Adrenal gland (tissue), 12 donors: ENCODE data around the gene CCT6A. TPM values are rescaled to one million over a fixed set of nuclear protein-coding genes. Genes with fewer than 3 reads are reported as not detected.
"Not testable (repeated sequence)": the region's sequence is repeated elsewhere in the genome, so short reads cannot be mapped to it uniquely, and the experiment has no call there.

Experiments
- DNase-seq, 7 donors: peaks; one replicate each; pipeline ENCODE4 v3.0.0-alpha.2; 2019 to 2020
- H3K27ac ChIP-seq, 5 donors: fragments of 200-600 bp; sonication (generic) in 4 of 5; 1 replicate in 3 of 5; 2 replicates in 2 of 5; pipeline versions ENCODE4 v1.5.1 to v1.8.0; 2016 to 2020; ENCODE audit warnings: mild to moderate bottlenecking in 1 of 5
- H3K27me3 ChIP-seq: fragments of 200-600 bp; 2 replicates; pipeline ENCODE4 v1.8.0; 2021
- H3K36me3 ChIP-seq, 2 donors: fragments of 200-600 bp; replicated peaks in 1 of 2; 1 replicate in 1 of 2; 2 replicates in 1 of 2; pipeline versions ENCODE4 v1.5.1 to v1.8.0; 2018 to 2022
- H3K4me1 ChIP-seq, 2 donors: fragments of 200-600 bp; replicated peaks in 1 of 2; 1 replicate in 1 of 2; 2 replicates in 1 of 2; pipeline versions ENCODE4 v1.5.1 to v1.8.0; 2018 to 2021
- H3K4me3 ChIP-seq, 4 donors: fragments of 200-600 bp; sonication (generic) in 3 of 4; one replicate each; pipeline ENCODE4 v1.5.1; 2016 to 2018
- H3K9me3 ChIP-seq, 3 donors: fragments of 200-600 bp; sonication (generic) in 1 of 3; replicated peaks in 1 of 3; 1 replicate in 2 of 3; 2 replicates in 1 of 3; pipeline versions ENCODE4 v1.5.1 to v1.8.0; 2016 to 2021
- POLR2A ChIP-seq, 2 donors: fragments of 450-650 bp; IDR thresholded peaks; one replicate each; pipeline ENCODE4 v1.6.1; 2017; ENCODE audit warnings: antibody characterized with exemption in 2 of 2, mild to moderate bottlenecking in 2 of 2, moderate library complexity in 1 of 2
- WGBS, 4 donors: extraction: QIAGEN DNeasy Blood & Tissue Kit in 2 of 4; methylation state at CpG; one replicate each; pipeline versions ENCODE4 v1.1.5 to v1.1.7; 2013 to 2017; 5-methylcytosine and 5-hydroxymethylcytosine counted together
- intact Hi-C, 2 donors: fragments of 100-400 bp; cut with DNase I; formaldehyde crosslinking; loops; one replicate each; pipeline versions ENCODE4 v1.14.1 to v1.15.0; 2022 to 2023
- polyA plus RNA-seq, 3 donors: library from polyadenylated mRNA; stranded (reverse); fragments of 200-250 nt in 2 of 3; fragments of 350-450 nt in 1 of 3; fragmentation: Illumina TruSeq in 1 of 3; extraction: RNeasy Lipid Tissue Mini Kit (QIAGEN cat#74804) in 1 of 3; gene quantifications; one replicate each; pipeline ENCODE4 v1.2.3, GENCODE V29; 2013 to 2014
- total RNA-seq, 9 donors: library from RNA; depleted of rRNA in 4 of 9; stranded (reverse); fragments of >200 nt in 4 of 9; fragments of 120-200 nt in 1 of 9; fragmentation: NEBNext Ultra II Directional in 1 of 9; extraction: Animal tissue kit (Norgen Biotek cat#: 25700) in 1 of 9; gene quantifications; one replicate each; pipeline versions ENCODE4 v1.1.0 to v1.2.4, GENCODE V29; 2013 to 2023
- TF ChIP-seq, protein P1 (sequence below), 6 experiments: fragments of 450-650 bp in 4 of 6; fragments of 200-600 bp in 2 of 6; sonication (generic) in 1 of 6; IDR thresholded peaks; 1 replicate in 5 of 6; 2 replicates in 1 of 6; pipeline versions ENCODE4 v1.5.1 to v1.8.0; 2016 to 2021; ENCODE audit warnings: antibody characterized with exemption in 6 of 6, mild to moderate bottlenecking in 2 of 6, moderate library complexity in 1 of 6
- donor health status: healthy with polysubstance abuse.
- donor health status: Bipolar disorder and iron deficiency.
- donor health status: DM: yes; HTN: yes; CAD: no.
- donor health status: DM: no; HTN: no; CAD: no.
- donor health status: DM: no; HTN: no; CAD: no.
- donor health status: DM: yes; HTN: yes; CAD: no.

The CCT6A gene
- total and polyA plus RNA-seq, 12 donors, result 51.6 to 240 (median 96.0) TPM

DNA sequence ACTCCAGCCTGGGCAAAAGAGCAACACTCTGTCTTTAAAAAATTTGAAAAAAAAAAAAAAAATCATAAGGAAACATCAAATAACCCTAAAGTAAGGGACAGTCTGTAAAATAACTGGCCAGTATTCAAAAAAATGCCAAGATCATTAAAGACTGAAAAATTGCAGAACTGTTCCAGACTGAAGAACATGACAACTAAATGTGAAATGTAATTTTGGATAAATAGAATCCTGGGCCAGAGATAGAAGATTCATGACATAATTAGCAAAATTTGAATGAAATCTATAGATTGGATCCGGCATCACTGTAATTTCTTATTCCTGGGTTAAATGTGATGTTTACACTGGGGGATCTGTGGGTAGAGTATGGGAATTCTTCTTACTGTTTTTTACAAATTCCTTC, 3.3 kb upstream of the CCT6A start:
- peaks cover 12 to 43% of the 10 kb centered on the region in 2 donors for H3K4me1 ChIP-seq
- H3K9me3 ChIP-seq, result no peaks in the 10 kb centered on the region
- intact Hi-C loops, result no loop called here
- H3K36me3 ChIP-seq, result peaks cover 0 to 8% of the 10 kb centered on the region in 2 donors
- H3K27ac ChIP-seq, result peak overlapping the region in 4 of 5 donors; percentile 53 to 63 (median 60)
- no peaks in the 10 kb centered on the region for H3K27me3 ChIP-seq
- 74 to 88% (median 83%) methylated on average over 1 of the region's 1 CpG for WGBS, 4 donors
- TF ChIP-seq POLR2A (IDR thresholded peaks at IDR 0.05), result no peak
- TF ChIP-seq, protein P1, sequence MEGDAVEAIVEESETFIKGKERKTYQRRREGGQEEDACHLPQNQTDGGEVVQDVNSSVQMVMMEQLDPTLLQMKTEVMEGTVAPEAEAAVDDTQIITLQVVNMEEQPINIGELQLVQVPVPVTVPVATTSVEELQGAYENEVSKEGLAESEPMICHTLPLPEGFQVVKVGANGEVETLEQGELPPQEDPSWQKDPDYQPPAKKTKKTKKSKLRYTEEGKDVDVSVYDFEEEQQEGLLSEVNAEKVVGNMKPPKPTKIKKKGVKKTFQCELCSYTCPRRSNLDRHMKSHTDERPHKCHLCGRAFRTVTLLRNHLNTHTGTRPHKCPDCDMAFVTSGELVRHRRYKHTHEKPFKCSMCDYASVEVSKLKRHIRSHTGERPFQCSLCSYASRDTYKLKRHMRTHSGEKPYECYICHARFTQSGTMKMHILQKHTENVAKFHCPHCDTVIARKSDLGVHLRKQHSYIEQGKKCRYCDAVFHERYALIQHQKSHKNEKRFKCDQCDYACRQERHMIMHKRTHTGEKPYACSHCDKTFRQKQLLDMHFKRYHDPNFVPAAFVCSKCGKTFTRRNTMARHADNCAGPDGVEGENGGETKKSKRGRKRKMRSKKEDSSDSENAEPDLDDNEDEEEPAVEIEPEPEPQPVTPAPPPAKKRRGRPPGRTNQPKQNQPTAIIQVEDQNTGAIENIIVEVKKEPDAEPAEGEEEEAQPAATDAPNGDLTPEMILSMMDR (IDR thresholded peaks at IDR 0.05), result no peak
- H3K4me3 ChIP-seq, result no peak overlapping the region
- no peak for DNase-seq

DNA sequence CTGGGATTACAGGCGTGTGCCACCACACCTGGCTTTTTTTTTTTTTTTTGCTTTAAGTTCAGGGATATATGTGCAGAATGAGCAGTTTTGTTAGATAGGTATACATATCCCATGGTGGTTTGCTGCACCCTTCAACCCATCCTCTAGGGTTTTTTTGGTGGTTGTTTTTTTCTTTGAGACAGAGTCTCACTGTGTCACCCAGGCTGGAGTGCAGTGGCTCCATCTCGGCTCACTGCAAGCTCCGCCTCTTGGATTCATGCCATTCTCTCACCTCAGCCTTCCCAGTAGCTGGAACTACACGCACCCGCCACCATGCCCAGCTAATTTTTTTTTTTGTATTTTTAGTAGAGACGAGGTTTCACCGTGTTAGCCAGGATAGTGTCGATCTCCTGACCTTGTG, 2.8 kb upstream of the CCT6A start:
- H3K36me3 ChIP-seq, result peaks cover 0 to 13% of the 10 kb centered on the region in 2 donors
- H3K4me3 ChIP-seq, H3K9me3 ChIP-seq, intact Hi-C loops, H3K27me3 ChIP-seq: not testable (repeated sequence)
- DNase-seq, result peak in 5 of 7 donors; percentile 24 to 47 (median 37)
- peak overlapping the region in 2 of 5 donors; percentile 58 to 62 for H3K27ac ChIP-seq
- peaks cover 12 to 48% of the 10 kb centered on the region in 2 donors for H3K4me1 ChIP-seq
- WGBS, 4 donors, result 47 to 74% (median 61%) methylated on average over 8 of the region's 8 CpGs

DNA sequence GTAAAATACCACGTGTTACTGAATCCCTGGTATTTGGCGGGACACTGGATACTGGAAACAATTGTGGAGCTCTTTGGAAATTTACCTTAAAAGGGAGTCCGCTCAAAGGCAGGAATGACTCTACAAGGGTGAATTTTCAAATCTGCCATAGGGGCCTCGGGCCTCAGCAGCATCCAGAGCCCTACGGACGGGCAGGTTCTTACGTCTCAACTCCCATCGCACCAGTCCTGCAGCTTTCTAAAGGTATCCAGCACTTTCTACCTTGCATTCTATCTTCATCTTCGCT, 569 bp upstream of the CCT6A start:
- intact Hi-C loops, result no loop called here
- H3K9me3 ChIP-seq, result no peaks in the 10 kb centered on the region
- H3K27me3 ChIP-seq, result no peaks in the 10 kb centered on the region
- peaks cover 12 to 58% of the 10 kb centered on the region in 2 donors for H3K4me1 ChIP-seq
- peaks cover 0 to 35% of the 10 kb centered on the region in 2 donors for H3K36me3 ChIP-seq
- H3K27ac ChIP-seq, result peak overlapping the region; percentile 47 to 96 (median 89)
- WGBS, 4 donors, result 1 to 2% (median 1%) methylated on average over 8 to 9 of the region's 9 CpGs
- no peak for DNase-seq
- peak overlapping the region; percentile 16 to 95 (median 40) for H3K4me3 ChIP-seq
- TF ChIP-seq POLR2A (IDR thresholded peaks at IDR 0.05), result no peak
- TF ChIP-seq, protein P1 (IDR thresholded peaks at IDR 0.05), result no peak

DNA sequence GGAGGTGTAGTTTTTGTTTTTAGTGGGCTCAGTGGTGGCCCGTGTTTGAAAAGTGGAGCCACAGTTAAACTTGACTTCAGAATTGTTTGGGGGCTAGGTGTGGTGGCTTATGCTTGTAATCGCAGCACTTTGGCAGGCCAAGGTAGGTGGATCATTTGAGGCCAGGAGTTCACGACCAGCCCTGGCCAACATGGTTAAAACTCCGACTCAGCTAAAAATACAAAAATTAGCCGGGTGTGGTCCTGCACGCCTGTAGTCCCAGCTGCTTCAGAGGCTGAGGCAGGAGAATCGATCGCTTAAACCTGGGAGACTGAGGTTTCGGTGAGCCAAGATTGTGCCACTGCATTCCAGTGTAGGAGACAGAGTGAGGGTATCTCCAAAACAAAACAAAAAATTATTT, 1.8 kb downstream of the CCT6A start:
- WGBS, 4 donors, result 77 to 87% (median 81%) methylated on average over 9 of the region's 9 CpGs
- TF ChIP-seq, protein P1 (IDR thresholded peaks at IDR 0.05), result no peak
- no peak for TF ChIP-seq POLR2A (IDR thresholded peaks at IDR 0.05)
- no peak overlapping the region for H3K4me3 ChIP-seq
- intact Hi-C loops, result no loop called here
- no peaks in the 10 kb centered on the region for H3K27me3 ChIP-seq
- H3K36me3 ChIP-seq, result peaks cover 0 to 59% of the 10 kb centered on the region in 2 donors
- peak overlapping the region in 1 of 5 donors; percentile 19 for H3K27ac ChIP-seq
- no peaks in the 10 kb centered on the region for H3K9me3 ChIP-seq
- DNase-seq, result peak in 1 of 7 donors; percentile 1
- H3K4me1 ChIP-seq, result peaks cover 4 to 42% of the 10 kb centered on the region in 2 donors

DNA sequence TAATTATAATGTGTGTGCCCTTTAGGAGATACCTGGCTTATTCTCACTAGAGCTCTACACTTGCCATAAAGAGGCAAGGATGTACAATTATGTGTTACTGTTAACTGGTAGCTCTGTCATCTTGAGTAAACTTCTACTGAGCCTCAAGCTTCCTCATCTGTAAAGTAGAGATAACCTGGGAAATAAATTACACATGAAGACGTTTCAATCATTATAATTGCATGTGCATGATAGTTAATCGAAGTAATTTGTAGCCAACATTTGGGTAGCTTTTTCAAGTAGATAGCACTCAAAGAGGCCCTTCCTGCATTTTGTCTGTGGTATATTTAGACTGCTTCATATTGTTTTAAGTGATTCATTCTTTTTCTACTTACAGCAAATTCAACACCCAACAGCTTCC, 2.4 kb downstream of the CCT6A start:
- intact Hi-C loops, result no loop called here
- peaks cover 4 to 37% of the 10 kb centered on the region in 2 donors for H3K4me1 ChIP-seq
- 72 to 85% (median 78%) methylated on average over 2 of the region's 2 CpGs for WGBS, 4 donors

More for the DNA sequence above, 2.4 kb downstream of the CCT6A start:
- no peak for TF ChIP-seq POLR2A (IDR thresholded peaks at IDR 0.05)
- TF ChIP-seq, protein P1 (IDR thresholded peaks at IDR 0.05), result no peak
- Histone ChIP-seq H3K4me3 (no peak overlapping the region), H3K9me3 (no peaks in the 10 kb centered on the region), H3K36me3 (peaks cover 0 to 65% of the 10 kb centered on the region in 2 donors), H3K27ac (no peak overlapping the region), H3K27me3 (no peaks in the 10 kb centered on the region)
- DNase-seq, result no peak
